HG03378 (cell line): ENCODE measurements around the gene CHST9.
A peak's percentile ranks its signal among the peaks of the same experiment; 100 is the strongest.
"Not testable (repeated sequence)": the region's sequence is repeated elsewhere in the genome, so short reads cannot be mapped to it uniquely, and the experiment has no call there.

Source experiments
- ATAC-seq: cut with Tn5 transposase; IDR thresholded peaks from one replicate; pipeline ENCODE4 v1.9.1; 2021; ENCODE audit warnings: mild to moderate bottlenecking, moderate library complexity; ENCODE audit not compliant: unreplicated experiment

Gene CHST9

DNA sequence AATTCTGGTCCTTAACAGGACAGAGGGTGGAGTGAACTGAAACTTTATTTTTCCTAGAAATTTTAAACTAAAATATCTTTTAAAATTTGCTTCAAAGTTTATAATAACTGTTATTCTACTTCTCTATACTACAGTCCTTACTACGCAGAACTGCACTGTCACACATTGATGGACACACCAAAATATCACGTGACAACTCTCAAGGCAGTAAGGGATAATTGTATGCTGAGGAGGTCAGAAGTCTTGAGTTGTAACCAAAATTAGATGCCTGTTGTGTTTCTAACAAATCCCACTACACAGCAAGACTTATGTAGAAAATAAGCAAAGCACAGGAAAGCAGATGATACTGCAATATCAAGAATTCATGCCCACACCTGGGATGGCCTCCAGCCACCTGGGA lies 76.3 kb downstream of the CHST9 start:
- no peak for ATAC-seq

DNA sequence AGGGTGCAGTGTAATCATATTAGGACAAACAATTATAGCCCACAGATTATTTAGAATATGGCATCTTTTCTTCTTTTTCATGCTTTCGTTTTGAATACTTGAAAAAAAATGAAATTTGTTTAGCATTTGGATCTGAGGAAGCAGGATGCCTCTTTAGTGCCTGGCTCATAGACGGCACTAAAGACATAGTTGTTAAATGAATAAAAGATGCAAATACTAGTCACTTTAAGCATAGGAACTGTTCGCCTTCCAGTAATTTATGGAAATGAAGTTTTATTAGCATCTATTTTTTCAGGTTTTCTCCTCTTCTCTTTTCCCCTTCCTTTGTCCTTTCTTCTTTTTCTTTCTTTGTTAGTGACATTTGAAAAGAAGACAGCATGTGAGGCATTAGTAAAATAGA lies 80.4 kb downstream of the CHST9 start:
- no peak for ATAC-seq

DNA sequence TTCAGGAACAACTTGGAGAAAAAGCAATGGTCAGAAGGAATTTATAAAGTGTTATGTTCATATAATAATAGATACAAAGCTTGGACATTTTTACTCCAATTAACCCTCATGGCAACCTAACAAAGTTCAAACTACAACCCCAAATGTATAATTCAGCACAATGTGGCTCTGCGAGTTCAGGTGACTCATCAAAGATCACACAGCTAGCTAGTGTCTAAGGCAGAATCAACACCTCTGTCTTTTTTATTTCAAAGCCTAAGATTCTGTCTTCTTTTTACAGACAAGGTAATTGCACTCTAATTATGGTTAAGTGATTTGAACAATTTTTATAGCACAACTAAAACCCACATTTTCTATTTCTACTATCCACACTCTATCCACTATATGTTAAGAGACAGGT lies 90.5 kb downstream of the CHST9 start:
- ATAC-seq: no peak

DNA sequence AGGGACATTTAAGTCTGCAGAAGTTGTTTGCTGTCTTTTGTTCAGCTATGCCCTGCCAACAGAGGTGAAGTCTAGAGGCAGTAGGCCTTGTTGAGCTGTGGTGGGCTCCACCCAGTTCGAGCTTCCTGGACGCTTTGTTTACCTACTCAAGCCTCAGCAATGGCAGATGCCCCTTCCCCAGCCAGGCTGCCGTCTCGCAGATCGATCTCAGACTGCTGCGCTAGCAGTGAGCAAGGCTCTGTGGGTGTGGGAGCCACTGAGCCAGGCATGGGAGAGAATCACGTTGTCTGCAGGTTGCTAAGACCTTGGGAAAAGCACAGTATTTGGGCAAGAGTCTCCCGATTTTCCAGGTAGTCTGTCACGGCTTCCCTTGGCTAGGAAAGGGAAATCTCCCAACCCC lies 91.8 kb downstream of the CHST9 start:
- not testable (repeated sequence) for ATAC-seq

DNA sequence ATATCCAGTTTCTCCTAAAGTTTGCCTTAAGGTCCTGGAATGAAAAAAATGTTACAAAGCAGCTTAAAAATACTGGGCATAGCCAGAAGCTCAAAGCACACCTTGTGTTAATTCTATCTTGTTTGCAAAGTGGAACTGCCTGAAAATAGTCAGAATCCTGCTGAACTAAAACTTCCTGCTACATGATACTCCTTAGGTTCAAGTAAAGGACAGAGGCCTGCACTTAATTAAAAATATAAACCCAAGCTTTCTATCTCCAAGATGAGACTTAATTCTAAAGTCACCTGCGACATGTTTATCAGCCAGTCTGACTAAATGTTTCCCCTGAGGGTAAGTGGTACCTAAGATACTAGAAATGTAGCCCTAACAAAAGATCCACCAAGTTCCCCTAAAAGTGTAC lies 103.4 kb downstream of the CHST9 start:
- no peak for ATAC-seq

DNA sequence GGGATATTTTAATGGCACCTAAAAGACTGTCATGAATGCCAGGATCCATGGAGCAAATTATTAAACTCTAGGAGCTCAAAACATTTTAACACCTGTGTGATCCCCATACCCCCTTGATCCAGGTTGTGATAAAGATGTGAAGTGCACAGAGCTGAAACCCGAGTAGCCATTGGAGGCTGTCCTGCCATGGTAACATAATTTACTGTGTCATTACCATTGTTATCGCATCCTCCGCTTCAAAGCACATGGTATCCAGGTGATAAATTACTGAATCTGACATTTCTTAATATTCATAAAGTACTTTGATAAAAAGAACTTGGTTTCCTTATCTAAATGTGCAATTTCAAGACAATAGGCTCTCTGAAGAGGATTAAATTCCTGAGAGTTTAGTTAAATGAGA lies 109.3 kb downstream of the CHST9 start:
- ATAC-seq: no peak

DNA sequence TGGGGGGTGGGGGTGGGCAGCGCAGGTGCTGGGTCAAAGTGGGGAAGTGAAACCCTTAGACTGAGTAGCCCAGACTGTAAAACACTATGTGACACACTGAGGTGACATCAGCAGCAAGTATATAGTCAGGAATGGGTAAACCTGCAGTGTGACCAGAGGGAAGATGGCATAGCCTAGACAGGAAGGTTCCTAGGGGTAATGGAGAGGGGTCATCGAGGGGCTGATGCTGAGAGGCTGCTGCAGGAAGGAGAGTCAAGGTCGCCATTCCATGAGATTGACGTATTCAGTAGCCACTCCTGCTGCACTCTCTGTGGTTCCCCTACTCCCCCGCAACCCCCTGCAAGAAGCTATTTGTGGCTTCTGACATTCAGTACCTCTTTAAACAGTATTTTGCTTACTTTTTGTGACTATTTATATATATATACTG lies 111.7 kb downstream of the CHST9 start:
- ATAC-seq: peak; percentile 95

DNA sequence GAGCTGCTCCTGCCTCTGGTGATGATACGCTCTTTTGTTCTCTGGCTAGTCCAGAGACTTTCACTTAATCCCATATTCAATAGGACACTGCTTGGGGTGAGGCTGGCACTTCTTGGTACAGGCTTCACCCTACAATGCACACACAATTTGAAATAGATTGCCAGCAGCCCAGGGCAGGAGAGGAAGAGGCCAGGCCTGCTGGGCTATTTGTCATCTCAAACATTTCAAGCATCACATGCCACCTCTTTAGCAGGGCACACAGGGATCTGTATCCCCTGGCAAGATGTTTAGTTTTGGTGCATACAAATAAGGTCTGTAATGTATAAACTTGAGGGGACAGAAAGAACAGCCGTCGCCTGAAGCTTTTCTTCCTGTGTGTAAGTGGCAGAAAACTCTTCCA lies 120.4 kb downstream of the CHST9 start:
- no peak for ATAC-seq

DNA sequence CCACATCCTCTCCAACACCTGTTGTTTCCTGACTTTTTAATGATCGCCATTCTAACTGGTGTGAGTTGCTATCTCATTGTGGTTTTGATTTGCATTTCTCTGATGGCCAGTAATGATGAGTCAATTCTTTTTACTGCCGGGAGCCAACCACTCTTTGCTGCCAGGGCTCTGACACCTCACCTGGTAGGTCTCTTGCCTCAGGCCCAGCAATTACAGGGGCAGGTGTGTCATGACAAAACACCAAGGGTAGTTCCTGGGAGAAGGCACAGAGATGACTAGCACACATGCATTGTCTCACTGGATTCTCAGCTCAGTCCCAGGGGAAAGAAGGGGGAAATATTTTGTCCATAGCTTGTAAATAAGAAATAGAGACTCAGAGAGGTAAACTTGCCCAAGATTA lies 122.3 kb downstream of the CHST9 start:
- no peak for ATAC-seq

DNA sequence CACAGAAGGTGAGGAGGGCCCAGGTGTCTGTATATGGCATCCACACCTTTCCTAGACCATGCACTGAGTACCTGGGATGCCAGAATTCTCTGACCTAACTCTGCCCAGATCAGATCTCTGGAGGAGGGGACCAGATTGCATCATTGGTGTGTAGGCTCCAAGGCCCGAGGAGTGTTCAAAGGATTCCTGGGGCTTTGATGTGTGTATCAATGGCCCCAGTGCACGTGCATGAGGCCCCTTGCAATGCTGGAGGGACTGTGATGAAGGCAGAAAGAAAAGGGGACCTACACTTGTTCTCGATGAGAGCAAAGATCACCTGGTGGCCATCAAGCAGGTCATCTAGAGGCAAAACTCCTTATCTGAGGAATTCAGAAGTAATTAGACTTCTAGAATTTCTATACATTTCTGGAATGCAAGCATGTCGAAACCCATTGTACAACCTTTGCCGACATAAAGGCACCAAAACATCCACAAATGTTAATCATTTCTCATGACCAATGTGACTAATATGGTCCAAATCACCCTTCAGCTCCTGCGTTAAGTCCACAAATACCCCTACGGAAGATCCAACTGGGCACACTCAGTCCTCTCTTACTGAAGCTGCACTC lies 123.5 kb downstream of the CHST9 start:
- no peak for ATAC-seq

DNA sequence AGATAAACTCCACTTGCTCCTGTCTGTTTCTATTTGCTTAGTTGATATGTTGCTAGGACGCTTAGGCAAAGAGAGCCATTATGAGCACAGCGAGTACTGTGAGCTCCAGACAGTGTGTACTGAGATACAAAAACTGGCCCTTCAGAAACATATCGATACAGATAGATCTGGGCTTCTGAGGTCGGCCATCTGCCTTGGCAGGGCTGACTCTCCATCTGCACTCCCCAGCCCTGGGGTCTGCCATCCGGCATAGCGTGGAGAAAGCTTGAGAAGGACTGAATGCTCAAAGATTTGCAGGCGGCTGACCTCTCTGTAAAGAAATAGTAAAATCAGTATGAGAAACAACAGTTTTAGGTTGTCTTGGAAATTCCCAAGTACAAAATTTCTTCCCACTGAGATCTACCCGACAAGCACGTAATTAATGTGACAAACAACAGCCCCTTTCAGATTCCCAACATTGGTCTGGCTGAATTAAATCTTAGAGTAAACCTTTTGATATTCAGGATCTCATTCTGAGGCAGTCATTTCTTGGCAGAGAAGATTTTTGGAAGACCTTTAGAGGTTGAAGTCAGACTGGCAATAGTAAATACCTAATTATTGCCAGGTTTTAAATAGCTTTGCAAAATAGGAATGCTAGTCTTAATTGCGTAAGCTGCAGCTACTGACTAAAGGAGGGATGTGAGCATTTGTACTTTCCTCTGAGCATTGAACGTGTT lies 127.4 kb downstream of the CHST9 start:
- no peak for ATAC-seq

DNA sequence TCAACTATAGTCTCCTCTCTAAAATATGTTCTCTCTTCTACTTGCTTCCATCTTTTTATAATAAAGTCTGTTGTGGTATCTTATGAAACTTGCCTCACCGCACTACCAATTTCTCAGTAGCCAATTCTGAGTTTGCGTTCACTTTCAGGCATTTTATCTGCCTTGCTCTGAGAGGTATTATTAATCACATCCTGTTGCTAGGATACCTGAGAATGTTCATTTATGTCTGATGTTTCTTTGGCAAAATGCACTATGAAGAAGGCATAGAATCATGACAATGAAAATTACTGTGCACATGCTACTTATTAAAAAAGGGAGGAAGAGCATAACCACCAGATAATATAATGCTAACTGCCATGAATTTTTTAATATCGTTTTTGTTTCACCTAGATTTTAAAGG lies 130.2 kb downstream of the CHST9 start:
- no peak for ATAC-seq

DNA sequence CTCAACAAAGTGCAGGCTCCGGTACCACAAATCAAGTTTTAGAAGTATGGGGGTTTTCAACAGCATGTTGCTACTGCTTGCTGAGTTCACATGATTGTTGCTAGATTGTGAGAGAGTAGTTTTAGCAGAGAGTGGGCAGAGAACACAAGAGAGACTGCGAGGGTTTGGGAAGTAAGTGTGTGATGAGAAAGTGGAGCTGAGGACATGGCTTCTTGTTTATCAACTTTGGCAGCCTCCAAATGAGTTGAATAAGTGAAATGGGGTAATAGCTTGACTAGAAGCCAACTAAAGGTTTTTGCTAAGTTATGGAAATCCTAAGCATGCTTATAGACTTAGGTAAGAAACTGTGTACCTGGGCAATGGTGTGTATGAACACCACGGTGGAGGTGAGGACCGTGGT lies 135.1 kb downstream of the CHST9 start:
- no peak for ATAC-seq

DNA sequence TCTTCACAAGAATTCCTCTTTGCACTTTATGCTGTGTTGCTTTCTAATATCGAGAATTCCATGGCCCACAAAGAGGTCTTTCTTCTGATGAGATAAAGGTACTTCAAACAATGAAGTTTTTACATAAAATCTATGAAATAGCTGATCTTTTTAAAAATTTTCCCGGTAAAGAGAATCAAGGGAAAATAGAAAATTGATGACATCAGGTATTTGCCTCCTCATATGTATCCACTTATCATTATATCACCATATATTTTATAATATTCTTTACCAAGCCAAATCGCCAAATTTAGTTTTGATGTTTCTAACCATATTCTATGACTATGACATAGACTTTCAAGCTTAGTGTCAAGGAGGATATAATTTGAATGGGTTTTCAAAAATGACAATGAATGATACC lies 139.8 kb downstream of the CHST9 start:
- ATAC-seq: no peak

DNA sequence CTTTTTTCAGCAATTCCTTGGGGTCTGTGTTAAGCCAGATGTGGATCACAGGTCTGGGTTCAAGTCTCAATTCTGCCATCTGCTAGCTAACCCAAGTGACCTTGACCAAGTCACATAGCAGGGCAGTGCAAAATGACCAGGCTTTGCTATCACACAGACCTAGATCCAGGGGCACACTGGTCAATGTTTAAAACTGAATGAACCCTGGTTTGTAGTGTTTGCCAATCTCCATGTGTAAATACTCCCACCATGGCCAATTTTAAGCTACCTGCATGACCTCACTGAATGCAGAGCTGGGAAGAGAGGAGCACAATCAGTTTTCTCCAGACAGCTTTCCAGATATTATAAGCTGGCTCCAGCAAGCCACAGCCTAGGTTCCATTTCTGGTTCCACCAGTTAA lies 142.9 kb downstream of the CHST9 start:
- ATAC-seq: no peak

DNA sequence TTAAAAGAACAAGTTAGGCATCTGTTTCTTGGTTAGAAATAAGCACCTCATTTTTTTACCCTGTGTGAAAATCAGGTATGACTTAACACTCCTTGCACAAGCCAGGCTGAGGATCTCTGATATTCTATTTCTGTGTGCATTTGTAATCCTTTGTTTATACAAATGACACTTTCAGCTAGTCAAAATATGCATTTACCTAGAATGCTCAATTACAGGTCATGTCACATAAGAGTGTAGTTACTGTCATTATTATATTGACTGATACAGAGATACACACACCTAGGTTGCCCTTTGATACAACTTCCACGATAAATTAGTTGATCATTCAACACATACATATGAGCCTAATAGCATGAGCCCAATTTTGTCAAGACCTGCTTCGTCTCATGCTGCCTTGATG lies 144.3 kb downstream of the CHST9 start:
- no peak for ATAC-seq

DNA sequence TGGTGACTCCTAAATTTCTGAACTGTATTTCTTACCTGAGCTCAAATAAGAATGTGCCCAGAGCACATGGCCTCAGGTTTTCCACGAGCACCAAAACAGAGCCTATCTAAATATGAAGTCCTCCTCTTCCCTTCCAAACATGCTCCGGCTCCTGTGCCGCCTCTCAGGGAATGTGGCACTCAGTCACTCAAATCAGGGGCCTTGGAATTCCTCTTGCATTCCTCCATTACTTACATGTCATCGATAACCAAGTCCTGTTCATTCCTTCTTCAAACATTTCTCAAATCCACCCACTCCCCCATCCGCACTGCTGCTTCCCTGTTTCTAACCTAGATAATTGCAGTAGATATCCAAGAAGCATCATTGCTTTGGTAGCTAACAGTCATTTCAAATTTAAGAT lies 151.4 kb downstream of the CHST9 start:
- ATAC-seq: no peak

DNA sequence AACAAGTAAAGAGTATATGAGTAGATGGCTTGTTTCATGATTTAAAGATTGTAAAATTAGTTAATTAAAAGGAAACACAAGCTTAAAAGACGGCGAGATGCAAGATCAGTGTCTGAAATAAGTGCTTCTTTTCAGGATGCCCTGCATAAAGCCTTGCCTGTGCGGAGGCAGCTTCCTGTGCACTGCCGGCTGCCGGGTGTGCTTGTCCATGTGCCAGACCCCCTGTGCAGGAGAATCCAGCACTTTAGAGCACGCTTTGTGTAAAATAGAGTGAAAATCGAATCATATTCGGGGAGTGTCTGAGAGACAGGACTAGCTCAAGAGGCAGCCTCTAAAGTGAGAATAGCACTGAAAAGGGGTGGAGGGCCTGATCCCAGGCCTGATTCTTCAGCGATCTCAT lies 154.7 kb downstream of the CHST9 start:
- ATAC-seq: no peak

DNA sequence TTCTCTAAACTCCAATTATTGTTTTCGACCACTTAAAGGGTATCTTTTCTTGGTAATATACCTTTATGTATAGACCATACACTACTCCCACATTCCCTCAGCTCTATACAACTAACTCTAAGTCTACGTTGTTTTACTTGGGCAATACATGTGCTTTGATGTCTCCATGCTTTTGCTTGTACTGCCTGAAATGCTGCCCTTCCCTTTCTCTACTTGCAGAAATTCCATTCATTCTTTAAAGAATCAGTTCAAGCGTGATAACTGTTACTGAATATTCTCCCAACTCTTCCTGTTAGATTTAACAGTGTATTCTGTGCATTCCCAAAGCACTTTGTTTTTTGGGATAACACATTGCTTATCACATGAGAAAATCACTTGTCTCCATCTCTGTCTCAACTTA lies 162.6 kb downstream of the CHST9 start:
- ATAC-seq: no peak

DNA sequence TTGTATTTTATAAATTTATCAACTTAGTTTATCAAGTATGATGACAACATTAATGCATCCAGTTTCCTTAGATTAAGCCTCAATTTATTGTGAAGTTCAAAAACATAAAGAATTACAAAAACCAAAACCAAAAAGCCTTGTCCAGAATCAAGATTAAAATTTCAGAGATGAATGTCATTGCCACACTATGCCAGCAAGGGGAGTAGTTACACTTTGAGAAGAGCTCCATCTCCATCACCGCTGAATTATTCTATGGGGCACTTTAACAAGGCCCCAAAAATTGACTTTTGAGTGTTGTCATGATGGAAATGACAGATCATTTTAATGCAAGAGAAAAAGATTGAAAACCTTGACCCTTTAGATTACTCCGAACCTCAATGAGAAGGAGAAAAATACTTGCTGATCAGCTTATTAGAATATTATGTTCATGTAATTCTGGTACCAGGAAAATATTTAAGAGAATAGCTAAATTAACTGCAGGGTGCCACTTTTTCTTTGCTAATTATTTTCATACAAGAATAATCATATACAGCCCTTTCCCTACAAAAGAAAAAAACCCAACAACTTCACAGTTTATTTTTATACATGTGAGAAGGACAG lies 167.1 kb downstream of the CHST9 start:
- ATAC-seq: peak; percentile 54

DNA sequence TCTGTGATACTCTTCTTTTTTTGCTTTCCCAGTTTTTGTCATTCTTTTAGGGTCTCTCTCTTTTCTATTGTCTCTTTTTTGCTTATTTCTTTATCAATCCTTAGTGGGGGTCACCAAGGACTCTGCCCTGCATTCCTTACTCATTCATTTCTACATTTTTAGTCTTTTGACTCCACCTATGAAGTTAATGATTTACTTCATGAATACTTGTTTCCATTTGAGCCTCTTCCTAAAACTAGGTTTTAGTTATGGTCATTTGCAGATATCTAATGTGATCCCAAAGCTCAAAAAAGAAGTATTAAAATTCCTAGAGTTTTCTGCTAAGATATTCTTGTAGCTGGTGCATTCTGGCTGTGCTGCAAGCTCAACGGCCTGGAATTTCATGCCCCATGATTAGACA lies 170.3 kb downstream of the CHST9 start:
- no peak for ATAC-seq

DNA sequence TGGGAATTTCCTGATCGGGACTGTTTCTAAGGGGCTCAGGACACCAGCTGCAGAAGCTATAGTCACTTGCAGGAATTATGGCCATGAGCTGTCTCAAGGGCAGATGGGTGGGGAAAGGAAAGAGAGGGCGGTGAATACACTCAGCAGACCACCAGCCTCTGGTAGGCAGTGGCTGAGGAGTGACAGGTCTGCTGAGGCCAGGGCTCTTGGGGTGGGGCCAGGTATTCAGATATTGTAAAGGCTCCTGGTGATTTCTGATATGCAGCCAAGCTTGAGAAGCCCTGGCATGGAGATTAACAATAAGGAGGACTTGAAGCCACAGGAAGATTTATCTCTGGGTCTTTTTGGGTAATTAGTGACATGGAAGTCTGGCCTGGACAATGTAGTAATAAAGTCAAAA lies 174.3 kb downstream of the CHST9 start:
- no peak for ATAC-seq

DNA sequence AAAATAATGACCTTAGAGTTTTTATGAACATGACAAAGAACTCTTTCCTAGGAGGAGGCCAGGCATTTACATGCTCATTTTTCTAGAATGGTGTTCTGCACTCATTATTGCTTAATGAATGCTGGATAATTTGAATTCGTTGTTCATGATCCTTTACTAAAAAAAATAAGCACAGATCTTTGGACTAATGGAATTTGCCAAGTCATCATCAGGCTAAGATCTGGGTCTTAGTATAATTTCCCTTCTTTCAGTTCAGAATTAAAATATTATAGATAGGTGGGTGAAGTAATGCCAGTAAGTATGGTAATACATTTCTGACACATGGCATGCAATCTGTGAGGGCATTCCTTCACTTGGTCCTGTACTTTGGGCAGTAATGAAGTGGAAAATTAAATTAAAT lies 175.8 kb downstream of the CHST9 start:
- no peak for ATAC-seq
